HG02642 (cell line): ENCODE results near the gene XCR1.
"Not testable (repeated sequence)": the region's sequence is repeated elsewhere in the genome, so short reads cannot be mapped to it uniquely, and the experiment has no call there.

Experiments
- ATAC-seq: cut with Tn5 transposase; IDR thresholded peaks from one replicate; pipeline ENCODE4 v1.9.1; 2021; ENCODE audit warnings: mild to moderate bottlenecking; ENCODE audit not compliant: unreplicated experiment, poor library complexity

XCR1 gene

DNA sequence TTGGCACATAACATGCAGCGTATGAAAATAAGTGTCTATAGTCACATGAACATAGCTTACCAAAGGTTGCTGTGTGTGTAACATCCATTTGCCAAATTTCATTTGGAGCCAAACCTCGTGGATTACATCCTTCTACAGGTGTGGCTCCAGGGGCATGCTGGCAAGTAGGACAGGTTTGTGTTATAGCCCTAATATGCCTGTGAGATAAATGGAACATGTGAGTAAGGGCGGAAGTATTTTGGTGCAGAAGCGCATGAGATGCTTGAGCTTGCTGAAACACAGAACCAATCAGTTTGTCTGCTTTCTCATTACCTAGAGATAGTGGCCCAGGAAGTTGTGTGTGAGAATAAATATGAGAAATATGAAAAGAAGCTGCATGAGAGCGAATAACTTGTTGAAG, 21.8 kb upstream of the XCR1 start:
- ATAC-seq = no peak

DNA sequence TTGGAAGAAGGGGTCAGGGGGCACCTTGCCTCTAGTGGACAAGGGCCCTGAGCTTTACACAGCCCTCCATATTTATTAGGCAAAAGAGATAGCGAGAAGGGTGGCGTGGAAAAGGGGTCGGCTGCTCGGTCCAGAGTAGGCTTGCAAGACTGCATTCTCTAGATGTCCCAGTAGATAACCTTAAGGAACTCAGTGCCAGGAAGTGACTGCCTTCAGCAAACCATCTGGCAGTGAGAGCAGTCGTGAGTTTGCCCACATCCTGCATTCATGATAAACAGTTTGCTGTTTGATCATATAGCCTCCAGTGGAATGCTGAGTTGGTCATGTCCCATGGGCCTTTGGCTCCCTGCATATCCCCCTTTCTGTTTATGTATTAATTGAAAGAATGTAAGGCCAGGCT, 18.9 kb upstream of the XCR1 start:
- not testable (repeated sequence) for ATAC-seq

DNA sequence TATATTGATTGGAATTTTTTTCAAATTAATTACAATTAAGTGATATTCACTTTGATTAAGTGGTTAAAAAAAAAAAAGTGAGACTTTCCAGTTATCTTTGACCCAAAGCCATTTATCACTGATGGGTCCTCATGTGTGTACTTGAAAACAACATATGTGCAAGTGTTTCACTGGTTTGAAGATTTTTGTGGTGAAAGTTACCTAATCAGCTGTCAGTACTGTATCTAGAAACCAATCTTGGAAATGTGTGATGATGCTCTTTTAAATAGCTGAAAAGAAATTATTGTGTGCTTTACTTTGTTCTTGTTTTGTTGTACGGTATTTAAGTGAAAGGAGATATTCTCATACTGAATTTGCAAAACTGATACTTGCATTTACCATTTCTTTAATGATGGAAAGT, 11.6 kb upstream of the XCR1 start:
- no peak for ATAC-seq

GRCh38 chr3:46038071-46038470, 10.8 kb upstream of the XCR1 start:
- ATAC-seq = not testable (repeated sequence)

GRCh38 chr3:46036191-46036590, 8.9 kb upstream of the XCR1 start:
- ATAC-seq = no peak

GRCh38 chr3:46031747-46032146, 4.5 kb upstream of the XCR1 start:
- ATAC-seq = no peak

DNA sequence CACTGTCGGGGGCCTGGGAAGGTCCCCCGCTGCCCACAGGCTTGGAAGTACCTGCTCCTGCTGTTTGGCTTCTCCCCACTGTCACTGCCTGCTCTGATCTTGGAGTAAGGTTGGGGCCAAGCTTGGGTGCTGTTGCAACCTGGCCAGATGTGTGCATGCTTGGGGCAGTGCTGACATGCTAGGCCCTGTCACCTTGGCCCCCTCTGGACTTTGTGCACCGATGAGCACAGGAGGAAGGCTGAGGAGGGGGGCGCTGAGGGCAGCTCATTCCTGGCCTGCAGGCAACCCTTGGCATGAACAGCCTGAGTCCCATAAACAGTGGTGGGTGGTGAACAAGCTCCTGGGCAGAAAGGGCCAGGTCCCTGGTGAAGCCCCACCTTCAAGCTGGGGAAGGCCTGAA, 4.0 kb upstream of the XCR1 start:
- no peak for ATAC-seq

GRCh38 chr3:46030626-46031025, 3.3 kb upstream of the XCR1 start:
- ATAC-seq = no peak

GRCh38 chr3:46029953-46030543, 2.8 kb upstream of the XCR1 start:
- ATAC-seq = no peak

GRCh38 chr3:46027736-46028397, 584 bp upstream of the XCR1 start:
- no peak for ATAC-seq

DNA sequence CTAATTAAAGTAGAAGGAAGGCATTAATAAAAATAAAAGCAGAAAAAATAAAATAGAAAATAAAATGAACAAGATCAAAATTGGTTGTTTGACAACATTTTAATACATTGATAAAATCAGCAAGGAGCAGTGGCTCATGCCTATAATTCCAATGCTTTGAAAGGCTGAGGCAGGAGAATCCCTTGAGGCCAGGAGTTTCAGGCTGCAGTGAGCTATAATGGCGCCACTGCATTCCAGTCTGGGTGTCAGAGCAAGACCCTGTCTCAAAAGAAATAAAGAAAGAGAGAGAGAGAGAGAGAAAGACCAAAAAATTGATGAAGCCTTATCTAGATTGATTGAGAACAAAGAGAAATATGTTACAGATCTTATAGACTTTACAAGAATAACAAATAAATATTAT, 2.1 kb downstream of the XCR1 start:
- no peak for ATAC-seq

DNA sequence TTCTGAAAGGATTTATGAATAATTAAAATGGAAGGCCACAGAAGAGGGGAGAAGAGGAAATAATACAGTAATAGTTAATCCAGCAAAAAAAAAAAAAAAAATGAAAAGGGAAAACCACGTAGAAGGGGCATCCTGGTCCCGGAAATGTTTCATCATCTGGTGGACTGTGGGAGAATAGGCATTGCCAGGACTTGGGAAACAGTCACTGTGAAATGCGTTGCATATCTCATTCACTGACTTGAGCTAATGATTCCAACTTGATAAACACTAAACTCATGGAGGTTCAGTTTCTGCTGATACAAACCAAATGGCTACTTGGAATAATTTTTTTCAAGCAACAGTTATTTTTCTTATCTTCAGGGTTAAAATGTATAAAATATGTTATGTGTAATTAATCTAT, 3.2 kb downstream of the XCR1 start:
- no peak for ATAC-seq

- no peak for ATAC-seq
Observed at GRCh38 chr3:46022909-46023785, 4.1 kb downstream of the XCR1 start.

DNA sequence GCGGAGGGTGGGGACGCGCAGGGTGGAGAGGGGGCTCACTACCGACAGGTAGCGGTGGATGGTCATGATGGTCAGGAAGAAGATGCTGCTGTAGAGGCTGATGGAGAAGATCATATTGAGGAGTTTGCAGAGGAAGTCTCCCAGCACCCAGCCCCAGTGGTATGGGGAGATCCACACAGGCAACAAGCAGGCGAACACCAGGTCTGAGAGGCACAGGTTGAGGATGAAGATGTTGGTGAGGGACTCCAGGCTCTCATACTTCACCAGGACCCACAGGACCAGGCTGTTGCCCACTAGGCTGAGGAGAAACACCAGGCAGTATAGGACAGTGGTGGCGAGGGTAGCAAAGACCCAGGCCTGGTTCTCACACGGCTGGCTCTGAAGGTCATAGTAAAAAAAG, 5.8 kb downstream of the XCR1 start:
- no peak for ATAC-seq

GRCh38 chr3:46020766-46021510, 6.3 kb downstream of the XCR1 start:
- no peak for ATAC-seq

DNA sequence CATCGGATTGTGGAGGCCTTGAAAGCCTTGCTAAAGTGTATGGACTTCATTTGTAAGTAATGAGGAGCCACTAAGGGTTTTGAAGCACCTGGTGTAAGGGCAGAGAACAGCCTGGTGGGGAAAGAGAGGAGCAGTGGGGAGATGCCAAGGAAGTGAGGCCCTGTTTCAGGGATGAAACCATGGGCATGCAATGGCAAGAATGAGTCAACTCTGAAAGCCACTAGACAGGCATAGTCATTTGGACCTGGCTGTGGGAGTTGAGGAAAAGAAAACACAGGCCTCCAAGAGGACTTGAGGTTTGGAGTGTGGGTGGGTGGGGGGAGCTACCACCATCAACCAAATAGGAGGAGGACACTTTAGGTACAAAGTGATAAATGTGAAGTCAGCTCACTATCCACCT, 7.6 kb downstream of the XCR1 start:
- no peak for ATAC-seq

DNA sequence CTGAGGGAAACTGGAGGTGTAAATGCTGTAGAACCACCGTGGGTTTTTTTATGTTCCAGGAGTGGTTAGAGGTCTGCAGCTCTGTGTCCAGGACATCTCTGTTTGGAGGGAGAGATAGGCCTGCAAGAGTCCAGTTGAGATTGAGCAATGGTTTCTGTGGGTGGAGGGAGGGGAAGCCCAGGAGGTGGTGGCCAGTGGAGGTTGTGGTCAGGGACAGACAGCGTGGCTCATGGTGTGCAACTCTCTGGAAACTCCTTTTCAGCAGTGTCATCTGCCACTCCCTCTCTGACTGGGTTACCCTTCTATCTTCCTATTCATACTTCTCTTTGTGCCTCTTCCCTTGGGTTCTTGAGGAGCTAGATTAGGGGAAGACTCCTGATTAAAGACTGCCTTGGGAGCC, 9.6 kb downstream of the XCR1 start:
- no peak for ATAC-seq

- no peak for ATAC-seq
Observed at GRCh38 chr3:46013316-46014094, 13.8 kb downstream of the XCR1 start.

DNA sequence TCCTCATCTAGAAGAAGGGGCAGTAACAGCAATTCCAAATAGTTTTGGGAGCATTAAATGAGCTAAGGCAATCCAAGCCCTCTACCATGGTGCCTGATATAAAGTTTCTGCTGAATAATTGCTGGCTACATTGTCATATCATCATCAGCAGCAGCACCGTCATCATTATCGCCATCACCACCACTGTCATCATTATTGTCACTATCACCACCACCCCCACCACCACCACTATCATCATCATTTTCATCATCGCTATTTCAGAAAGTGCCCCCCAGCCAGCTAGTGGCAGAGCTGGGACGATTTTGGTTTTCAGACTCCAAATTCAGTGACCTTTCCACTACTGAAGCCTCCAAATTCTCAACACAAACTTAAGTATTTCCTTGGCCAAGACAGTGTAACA, 15.0 kb downstream of the XCR1 start:
- no peak for ATAC-seq

- ATAC-seq = no peak
Observed at GRCh38 chr3:46010519-46011113, 16.7 kb downstream of the XCR1 start.
